ENCODE data around the gene PPIC.

- TF ChIP-seq, protein P1, sequence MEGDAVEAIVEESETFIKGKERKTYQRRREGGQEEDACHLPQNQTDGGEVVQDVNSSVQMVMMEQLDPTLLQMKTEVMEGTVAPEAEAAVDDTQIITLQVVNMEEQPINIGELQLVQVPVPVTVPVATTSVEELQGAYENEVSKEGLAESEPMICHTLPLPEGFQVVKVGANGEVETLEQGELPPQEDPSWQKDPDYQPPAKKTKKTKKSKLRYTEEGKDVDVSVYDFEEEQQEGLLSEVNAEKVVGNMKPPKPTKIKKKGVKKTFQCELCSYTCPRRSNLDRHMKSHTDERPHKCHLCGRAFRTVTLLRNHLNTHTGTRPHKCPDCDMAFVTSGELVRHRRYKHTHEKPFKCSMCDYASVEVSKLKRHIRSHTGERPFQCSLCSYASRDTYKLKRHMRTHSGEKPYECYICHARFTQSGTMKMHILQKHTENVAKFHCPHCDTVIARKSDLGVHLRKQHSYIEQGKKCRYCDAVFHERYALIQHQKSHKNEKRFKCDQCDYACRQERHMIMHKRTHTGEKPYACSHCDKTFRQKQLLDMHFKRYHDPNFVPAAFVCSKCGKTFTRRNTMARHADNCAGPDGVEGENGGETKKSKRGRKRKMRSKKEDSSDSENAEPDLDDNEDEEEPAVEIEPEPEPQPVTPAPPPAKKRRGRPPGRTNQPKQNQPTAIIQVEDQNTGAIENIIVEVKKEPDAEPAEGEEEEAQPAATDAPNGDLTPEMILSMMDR (IDR thresholded peaks at IDR 0.05) = no peak
- TF ChIP-seq POLR2AphosphoS5 (IDR thresholded peaks at IDR 0.05) (no peak), POLR2A (IDR thresholded peaks at IDR 0.05) (no peak)
These were observed 29.5 kb upstream of the PPIC start for GRCh38 chr5:123066016-123066415.

Data from prostate gland (tissue), 2 donors.